Iris pigment epithelial cell (primary cell): ENCODE data around the gene DSTN.

Experiments used
- DNase-seq: peaks from one replicate; pipeline ENCODE4 v3.0.0-alpha.2; 2011; ENCODE audit warnings: low read depth

The DSTN gene

GRCh38 chr20:17549131-17549530 is 20.7 kb upstream of the DSTN start:
- no peak for DNase-seq

GRCh38 chr20:17555106-17555505 is 14.8 kb upstream of the DSTN start:
- DNase-seq = no peak

DNA sequence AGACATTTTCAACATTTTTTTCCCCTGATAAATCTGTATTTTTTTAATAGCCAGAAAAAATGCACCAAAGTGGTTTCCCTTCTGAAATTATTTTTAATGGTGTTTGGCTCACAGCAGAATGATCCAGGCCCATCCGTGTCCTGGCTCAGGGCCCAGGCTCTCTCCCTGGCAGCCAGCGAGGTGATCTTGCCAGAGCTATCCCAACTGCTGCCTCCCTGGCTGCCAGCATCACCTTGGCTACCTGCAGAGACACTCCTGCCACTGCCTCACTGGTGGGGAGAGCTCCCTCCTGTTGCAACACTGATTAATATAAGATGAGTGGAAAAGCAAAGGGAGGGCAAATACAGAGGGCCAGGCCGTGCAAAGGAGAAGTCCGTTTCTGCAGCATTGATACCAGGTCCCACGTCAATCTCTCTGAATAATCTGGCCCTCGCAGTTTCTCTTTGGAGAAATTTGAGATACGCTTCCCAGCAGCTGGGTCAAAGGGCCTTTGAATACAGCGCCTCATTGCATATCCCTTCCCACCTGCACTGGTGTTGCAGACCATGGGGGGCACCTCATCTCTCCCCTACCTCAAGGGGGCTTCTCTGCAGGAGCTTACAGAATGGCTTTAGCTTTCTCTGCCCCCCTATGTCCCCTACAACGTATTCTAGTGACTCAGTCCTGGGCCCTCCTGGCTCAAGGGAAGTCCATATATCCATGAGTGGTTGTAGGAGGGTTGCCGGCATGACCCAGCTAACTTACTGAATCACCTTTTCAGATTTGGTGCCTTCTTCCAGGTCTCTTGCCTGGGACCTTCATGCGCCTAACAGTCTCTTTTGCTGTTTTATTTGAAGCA is 12.8 kb upstream of the DSTN start:
- no peak for DNase-seq

GRCh38 chr20:17557675-17558006 is 12.2 kb upstream of the DSTN start:
- peak; percentile 91 for DNase-seq

GRCh38 chr20:17558154-17558940 is 11.5 kb upstream of the DSTN start:
- peak; percentile 92 for DNase-seq

DNA sequence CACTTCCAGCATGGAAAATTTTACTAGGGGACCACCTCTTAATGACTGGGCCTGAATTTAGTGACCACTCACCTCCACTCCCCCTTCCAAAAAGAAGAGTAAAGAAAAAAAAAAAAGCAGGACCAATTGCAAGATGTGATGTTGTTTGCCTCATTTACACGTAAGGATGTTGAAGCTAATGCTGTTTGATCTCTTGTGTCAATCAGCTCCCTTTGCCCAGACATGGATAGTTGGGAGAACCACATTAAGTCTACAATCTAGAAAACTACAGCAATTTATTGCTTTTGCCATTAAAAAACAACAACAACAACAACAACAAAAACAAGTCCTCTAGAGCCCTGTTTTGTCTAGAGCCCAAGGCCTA is 11.0 kb upstream of the DSTN start:
- no peak for DNase-seq

DNA sequence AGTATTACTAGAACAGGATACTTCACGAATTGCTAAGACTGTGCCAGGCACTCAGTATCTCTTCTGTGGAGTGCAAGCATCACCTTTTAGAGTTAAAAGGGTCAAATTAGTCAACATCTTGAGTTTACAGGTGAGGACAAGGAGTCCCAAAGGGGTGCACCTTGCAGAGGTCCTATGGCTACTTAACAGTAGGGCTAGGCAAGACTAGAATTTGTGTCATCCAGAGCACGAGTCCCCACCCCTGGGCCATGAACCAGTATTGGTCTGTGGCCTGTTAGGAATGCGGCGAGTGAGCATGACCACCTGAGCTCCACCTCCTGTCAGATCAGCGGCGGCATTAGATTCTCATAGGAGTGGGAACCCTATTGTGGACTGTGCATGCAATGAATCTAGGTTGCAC is 10.5 kb upstream of the DSTN start:
- DNase-seq = no peak

DNA sequence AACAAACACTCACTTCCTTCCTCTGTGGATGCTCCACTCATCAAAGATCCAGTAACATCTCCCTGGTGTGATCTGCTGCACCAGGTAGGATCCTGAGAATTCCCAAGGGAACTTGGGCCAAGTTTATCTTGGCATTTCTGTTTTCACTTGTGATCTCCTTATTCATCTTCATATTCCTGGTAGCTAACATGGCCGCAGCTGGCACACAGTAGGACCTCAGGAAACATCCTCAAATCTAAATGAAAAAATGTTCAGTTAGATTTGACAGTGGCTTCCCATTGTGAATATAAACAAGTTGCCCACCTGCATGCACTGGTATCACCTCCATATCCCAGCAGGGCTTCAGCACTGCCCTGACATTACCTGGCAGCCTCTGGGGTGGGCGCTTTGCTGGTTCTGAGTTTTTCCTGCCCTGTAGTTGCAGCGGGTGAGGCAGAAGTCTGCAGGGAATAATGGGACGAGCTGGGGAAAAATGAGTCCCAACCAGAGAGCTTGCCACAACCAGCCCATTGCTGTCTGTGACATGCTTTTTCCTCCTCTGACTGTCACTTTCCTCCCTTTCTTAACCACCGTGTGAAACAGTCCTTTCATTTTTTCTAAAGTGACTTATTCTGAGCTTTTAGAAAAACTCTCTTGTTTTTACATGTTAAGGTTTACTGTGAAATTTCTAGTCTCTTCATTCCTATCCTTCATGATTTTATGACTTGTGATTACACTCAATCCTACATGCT is 9.4 kb upstream of the DSTN start:
- DNase-seq = no peak

- peak; percentile 90 for DNase-seq
Measured at GRCh38 chr20:17562804-17563305, 7.0 kb upstream of the DSTN start.

DNA sequence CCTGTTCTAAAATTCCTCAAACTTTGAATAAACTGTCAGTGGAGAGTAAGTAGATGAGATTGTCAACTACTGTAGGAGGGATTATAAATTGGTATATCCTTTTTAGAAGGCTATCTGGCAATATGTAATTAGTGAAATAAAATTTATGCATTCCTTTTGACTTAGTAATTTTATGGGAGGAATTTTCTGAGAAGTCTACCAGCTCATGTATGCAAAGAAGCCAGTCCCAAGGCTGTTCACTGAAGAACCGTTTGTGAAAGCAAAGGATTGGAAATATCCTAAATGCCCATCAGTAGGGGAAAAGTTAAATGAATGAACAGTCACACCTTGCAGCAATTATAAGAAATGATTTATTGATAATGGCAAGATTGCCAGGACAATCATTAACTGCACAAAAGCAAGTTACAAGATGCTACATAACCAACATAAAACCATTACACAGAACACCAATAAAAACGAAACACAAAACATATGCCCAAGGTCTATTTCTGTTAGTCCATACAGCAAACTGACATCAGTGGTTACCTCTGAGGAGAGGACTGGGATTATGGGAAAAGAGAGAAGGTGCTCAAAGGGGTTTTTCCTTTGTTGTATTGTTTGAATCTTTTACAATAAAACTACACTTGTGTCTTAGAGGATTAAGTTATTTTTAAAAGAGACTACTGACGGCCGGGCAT is 4.6 kb upstream of the DSTN start:
- DNase-seq = peak; percentile 58

GRCh38 chr20:17566345-17566744 is 3.5 kb upstream of the DSTN start:
- no peak for DNase-seq

GRCh38 chr20:17568045-17568788 is 1.7 kb upstream of the DSTN start:
- no peak for DNase-seq

DNA sequence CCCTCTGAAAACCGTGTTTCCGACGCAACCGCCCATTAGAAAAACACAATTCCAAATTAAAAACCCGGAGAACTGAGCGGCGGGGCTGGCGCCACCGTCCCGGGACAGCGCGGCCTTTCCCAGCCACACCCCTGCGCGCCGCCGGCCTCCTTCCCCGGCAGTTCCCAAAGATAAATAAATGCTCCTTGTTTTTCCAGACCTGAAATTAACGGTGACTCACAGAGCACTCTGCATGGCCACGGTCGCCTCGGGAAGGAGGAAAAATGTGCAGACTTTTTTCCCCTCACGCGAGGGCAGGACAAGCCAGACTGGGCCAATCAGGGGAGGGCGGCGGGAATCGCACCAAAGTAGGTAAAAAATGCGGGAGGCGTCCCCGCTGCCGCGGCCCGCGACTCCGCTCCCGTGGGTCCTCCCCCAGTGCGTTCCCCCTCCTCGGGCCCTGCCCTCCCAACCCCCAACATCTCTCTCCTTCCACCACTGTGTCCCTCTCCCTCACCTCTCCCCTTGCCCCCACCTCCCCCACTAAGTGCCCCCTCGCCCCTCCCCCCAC is 828 bp upstream of the DSTN start:
- DNase-seq = peak; percentile 94

GRCh38 chr20:17570347-17571152 is 675 bp downstream of the DSTN start:
- DNase-seq = peak; percentile 44

- DNase-seq = no peak
Measured at GRCh38 chr20:17571153-17571527, 1.3 kb downstream of the DSTN start.

DNA sequence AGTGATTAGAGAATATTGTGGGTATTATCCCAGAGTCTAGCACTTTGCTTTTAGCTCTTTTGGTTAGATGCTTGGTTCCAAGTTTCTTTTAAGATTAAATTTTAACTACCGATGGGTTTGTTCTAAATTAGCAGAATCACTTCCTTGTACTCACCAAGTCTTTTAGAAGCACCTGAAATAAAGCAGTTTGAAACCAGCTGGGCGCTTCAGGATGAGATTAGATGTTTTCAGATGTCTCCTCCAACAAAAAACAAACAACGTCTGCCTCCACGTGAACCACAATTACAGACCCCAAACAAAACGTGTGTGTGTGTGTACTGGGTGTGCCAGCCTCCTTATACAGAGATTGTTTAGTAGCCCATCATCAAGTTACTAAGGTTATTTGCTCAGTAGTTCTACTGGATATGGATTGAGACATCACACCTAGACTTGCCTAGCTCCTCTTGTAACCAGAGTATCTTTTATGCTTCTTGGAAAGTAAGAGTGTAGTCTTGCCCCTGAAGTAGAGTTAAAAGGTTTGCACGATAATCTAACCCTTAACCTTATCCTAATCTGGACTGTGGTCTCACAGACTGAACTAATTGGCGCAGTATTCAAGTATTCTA is 2.3 kb downstream of the DSTN start:
- DNase-seq = no peak

DNA sequence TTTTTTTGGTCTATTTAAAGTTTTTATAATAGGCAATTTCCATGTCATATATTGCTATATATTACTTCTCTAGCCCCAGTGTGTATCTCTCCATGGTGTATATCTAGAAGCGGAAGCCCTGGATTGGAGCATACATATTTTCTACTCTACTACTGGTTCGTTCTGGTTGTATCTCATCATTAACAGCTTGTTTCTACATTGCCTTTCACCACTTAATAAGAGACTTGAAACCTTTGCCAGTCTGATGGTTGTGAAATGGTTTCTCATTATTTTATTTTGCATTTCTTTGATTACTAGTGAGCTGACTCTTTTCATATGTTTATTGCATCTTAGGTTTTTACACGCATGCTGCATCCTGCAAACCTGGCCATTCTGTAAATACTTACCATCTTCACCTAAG is 3.6 kb downstream of the DSTN start:
- no peak for DNase-seq

- DNase-seq = no peak
Measured at GRCh38 chr20:17576215-17576614, 6.3 kb downstream of the DSTN start.

GRCh38 chr20:17579369-17580039 is 9.6 kb downstream of the DSTN start:
- DNase-seq = no peak
